CD4-positive, alpha-beta T cell treated with Interferon gamma for 1 hour (primary cell): ENCODE measurements around the gene RHPN2.
"Not testable (repeated sequence)": the region's sequence is repeated elsewhere in the genome, so short reads cannot be mapped to it uniquely, and the experiment has no call there.

Experiments used
- DNase-seq: peaks from one replicate; pipeline ENCODE4 v3.0.0-alpha.2; 2020

Gene RHPN2

GRCh38 chr19:33025468-33026238, 39.0 kb downstream of the RHPN2 start:
- not testable (repeated sequence) for DNase-seq

GRCh38 chr19:33024398-33024797, 40.3 kb downstream of the RHPN2 start:
- DNase-seq, result no peak

- no peak for DNase-seq
These were observed 42.1 kb downstream of the RHPN2 start for GRCh38 chr19:33022472-33023116.

- DNase-seq, result not testable (repeated sequence)
These were observed 53.8 kb downstream of the RHPN2 start for GRCh38 chr19:33010891-33011290.

- no peak for DNase-seq
These were observed 56.0 kb downstream of the RHPN2 start for GRCh38 chr19:33008738-33009137.

GRCh38 chr19:33005440-33005839, 59.2 kb downstream of the RHPN2 start:
- no peak for DNase-seq

- DNase-seq, result not testable (repeated sequence)
These were observed 61.2 kb downstream of the RHPN2 start for GRCh38 chr19:33003424-33004024.

- DNase-seq, result not testable (repeated sequence)
These were observed 62.4 kb downstream of the RHPN2 start for GRCh38 chr19:33002126-33002865.

GRCh38 chr19:33000910-33001309, 63.8 kb downstream of the RHPN2 start:
- no peak for DNase-seq

- DNase-seq, result no peak
These were observed 64.2 kb downstream of the RHPN2 start for GRCh38 chr19:33000510-33000909.

- no peak for DNase-seq
These were observed 66.0 kb downstream of the RHPN2 start for GRCh38 chr19:32998722-32999121.

- no peak for DNase-seq
These were observed 66.9 kb downstream of the RHPN2 start for GRCh38 chr19:32997716-32998355.

GRCh38 chr19:32997061-32997464, 67.6 kb downstream of the RHPN2 start:
- not testable (repeated sequence) for DNase-seq

GRCh38 chr19:32995966-32996365, 68.7 kb downstream of the RHPN2 start:
- not testable (repeated sequence) for DNase-seq

- DNase-seq, result no peak
These were observed 76.0 kb downstream of the RHPN2 start for GRCh38 chr19:32988724-32989123.

GRCh38 chr19:32988254-32988653, 76.4 kb downstream of the RHPN2 start:
- not testable (repeated sequence) for DNase-seq

GRCh38 chr19:32982488-32982887, 82.2 kb downstream of the RHPN2 start:
- not testable (repeated sequence) for DNase-seq

- DNase-seq, result not testable (repeated sequence)
These were observed 84.9 kb downstream of the RHPN2 start for GRCh38 chr19:32979807-32980206.

- DNase-seq, result not testable (repeated sequence)
These were observed 86.9 kb downstream of the RHPN2 start for GRCh38 chr19:32977813-32978212.

- DNase-seq, result no peak
These were observed 87.4 kb downstream of the RHPN2 start for GRCh38 chr19:32977280-32977679.

GRCh38 chr19:32976223-32976805, 88.4 kb downstream of the RHPN2 start:
- peak; percentile 42 for DNase-seq
